CD1c-positive myeloid dendritic cell (primary cell): Measurements from ENCODE around the gene SMTNL2.
"Not testable (repeated sequence)": the region's sequence is repeated elsewhere in the genome, so short reads cannot be mapped to it uniquely, and the experiment has no call there.

ENCODE experiments used
- DNase-seq: peaks from one replicate; pipeline ENCODE4 v3.0.0-alpha.2; 2016; ENCODE audit errors: extremely low spot score

The SMTNL2 gene

DNA sequence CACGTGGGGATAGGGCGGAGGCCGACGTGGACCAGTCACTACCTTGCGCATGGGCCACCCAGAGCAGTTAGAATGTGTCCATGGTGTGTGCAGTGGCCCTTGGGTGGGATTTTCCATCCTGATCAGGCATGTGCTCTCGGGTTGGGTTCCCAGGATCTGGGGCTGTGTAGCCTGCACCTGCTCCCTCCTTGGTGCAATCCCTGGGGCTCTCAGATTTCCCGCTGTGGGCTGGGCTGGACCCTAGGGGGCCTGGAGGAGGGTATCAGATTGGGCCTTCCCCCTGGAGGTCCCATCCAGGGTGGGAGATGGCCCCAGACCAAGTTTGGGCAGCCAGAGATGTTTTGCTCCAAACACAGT, 1.3 kb downstream of the SMTNL2 start:
- DNase-seq, result no peak

DNA sequence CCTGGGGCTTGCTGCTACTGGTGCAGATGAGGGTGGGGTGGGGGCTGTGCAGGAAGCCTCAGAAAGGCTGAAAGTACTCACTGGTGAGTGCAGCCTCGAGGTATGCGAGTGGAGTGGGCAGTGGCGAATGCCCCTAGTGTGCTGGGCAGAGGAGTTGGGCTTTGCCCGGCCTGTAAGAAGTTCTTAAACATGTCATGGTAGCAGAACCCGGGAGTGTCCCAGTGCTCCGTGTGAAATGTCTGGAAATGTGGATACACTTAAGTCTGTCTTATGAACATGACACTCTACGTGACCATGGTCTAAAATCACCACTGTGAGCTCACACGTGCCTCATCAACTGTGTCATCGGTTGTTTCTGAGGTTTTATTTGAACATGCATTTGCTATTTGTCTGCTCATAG, 1.7 kb downstream of the SMTNL2 start:
- DNase-seq, result no peak

DNA sequence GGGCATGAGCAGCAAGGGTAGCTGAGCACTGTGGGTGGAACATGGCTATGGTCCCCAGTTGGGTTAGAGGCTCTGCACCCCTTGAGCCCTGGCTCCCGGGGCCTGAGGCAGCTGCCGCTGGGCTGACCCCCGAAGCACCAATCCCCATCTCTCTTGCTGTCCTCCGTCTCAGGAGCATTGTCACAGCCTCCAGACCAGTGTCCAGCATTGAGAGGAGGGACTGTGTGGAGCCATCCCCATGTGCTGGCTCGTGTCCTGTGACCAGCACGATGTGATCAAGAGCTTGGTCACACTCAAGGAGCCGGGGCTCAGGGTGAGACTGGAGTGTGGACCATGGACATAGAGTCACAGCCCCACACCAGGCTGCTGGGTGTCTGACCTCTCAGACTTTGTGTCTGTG, 2.9 kb downstream of the SMTNL2 start:
- no peak for DNase-seq

DNA sequence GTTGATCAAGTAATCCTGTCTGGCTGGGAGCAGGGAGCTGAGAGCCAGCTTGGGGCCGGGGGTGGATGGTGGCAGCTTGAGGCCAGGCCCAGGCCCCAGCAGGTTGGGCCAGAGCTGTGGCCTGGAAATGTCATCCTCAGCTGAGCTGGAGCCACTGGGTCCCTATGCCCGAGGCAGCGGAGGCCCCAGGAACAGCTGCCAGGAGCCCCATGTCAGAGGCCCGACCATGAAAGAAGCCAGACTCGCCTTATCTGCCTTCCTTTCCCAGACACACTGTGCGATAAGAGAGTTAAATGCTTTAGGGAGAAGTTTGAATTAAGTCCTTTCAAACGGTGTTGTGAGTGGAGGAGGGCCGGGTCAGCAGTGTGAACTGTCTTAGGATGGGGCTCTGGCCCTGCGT, 3.5 kb downstream of the SMTNL2 start:
- DNase-seq, result no peak

DNA sequence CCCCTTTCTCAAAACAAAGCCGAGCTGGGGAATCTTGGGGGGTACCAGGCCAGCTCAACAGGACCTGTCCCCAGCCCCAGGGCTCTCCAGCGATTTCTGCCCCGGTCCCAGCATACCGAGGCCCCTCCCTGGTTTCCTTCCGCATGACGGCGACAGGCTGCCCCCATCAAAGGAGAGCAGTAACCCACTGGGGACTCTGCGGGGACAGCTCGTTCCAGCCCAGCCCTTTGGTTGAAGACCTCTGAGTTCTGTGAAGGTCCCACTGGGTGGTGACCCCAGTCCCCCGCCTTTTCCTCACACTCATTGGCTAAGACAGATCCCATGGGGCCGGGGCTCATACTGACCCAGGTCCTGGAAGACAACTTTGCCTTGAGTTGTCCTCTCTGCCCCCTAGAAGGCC, 4.1 kb downstream of the SMTNL2 start:
- no peak for DNase-seq

DNA sequence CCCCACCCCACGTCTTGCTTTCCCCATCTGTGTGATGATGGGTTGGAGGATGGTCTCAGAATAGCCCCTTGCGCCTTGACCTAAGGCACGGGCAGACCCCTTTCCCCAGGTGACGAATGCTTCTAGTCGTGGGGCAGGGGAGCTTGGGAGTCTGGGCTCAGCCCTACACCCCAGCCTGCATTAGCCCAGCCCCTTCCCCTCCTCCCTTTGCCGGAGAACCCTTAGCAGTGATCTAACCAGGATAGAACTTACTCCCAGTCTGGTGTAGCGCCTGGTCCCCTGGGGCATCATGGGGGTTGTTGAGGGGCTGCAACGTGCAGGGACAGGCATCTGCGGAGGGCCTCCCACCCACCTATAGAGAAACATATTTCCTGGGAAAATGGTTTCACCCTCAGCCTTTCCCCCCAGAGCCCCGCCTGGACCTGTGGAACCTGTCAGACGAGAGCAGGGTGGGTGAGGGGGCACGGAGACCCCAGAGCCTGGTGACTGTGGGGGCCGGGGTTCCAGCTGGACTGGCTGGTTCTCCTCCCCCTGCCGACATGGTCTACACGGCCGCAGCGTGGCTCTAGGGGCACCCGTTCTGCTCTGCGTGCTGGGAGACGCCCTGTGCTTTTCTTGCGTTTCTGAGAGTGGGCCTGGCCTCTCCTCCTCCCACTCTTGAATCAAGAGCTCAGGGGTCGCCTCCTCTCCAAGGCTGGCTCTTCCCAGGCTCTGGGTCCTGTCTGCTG, 4.7 kb downstream of the SMTNL2 start:
- no peak for DNase-seq

DNA sequence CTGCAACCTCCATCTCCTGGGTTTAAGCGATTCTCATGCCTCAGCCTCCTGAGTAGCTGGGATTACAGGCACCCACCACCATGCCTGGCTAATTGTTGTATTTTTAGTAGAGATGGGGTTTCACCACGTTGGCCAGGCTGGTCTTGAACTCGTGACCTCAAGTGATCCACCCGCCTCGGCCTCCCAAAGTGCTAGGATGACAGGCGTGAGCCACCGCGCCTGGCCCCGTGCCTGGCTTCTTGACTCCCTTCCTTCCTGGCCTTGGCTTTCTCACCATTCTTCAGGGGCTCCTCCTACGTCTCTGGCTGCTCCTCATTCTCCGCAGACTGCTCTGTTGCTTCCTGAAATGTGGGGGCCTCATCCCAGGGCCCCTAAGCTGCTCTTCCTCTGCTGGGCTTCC, 5.7 kb downstream of the SMTNL2 start:
- DNase-seq, result not testable (repeated sequence)

DNA sequence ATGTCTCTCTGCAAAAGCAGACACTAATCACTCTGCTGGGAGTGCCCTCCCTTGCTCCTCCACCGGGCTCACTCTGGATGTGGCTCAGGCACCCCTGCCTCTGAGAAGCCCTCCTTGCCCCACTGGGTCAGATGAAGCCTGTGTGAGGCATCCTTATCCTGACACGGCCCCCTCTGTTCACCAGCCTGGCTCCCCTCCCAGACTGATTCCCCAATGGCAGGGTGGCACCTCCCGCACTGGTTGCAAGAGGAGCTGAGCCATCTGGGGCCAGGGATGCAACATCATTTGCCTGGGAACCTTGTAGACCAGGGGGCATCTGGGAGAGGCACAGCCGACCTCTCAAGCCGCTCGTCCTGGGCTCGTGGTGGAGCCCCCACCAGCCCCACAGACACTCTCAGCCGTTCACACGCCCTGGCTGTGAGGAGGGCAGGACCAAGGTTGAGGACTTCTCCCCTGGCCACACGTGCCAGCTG, 6.7 kb downstream of the SMTNL2 start:
- no peak for DNase-seq

DNA sequence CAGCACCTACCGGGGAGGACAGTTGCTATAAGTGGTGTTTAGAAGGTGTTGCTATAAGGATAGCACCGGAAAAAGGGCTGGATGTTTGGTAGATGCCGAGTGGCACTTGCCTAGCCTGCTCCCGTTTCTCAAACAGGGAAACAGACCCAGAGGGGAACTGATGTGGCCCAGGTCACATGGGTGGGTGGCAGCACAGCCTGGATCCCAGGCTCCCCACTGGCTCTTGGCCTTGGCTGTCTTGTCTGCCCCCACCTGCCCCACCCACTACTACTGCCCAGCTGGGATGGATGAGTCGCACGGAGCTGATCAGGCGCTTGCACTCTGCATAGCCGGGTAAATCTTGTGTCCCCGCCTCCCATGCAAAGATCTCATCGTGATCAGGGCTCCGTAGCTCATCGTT, 7.2 kb downstream of the SMTNL2 start:
- peak; percentile 81 for DNase-seq

DNA sequence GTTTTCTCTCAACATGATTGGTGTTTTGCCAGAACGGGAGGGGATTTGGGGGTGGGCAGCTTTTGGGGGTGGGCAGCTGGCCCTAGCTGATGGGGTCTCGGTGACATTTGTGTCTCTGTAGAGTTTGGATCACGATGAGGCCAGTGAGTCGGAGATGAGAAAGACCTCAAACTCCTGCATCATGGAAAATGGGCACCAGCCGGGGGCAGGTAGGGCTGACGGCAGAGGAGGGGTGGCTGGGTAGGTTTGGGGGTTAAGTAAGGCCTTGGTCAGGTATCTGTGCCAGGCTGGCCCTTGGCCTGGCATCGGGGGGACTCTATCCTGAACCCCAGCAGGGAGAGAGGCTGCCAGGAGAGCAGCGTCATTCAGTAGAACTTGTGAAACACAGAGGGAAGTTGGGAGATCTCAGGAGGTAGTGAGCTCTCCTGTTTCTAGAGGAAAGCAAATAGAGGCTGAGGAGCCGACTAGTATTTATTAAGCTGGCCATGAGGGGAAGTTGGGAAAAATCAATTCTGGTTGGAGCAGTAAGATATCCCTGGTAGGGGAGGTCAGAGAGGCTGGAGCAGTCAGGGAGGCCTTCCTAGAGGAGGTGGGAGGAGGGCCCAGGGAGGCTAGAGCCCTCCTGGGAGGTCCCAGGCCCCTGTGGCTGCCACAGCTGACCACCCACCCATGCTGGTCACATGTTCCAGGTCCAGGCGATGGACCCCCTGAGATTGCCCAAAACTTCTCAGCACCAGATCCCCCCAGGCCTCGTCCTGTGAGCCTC, 8.1 kb downstream of the SMTNL2 start:
- no peak for DNase-seq

DNA sequence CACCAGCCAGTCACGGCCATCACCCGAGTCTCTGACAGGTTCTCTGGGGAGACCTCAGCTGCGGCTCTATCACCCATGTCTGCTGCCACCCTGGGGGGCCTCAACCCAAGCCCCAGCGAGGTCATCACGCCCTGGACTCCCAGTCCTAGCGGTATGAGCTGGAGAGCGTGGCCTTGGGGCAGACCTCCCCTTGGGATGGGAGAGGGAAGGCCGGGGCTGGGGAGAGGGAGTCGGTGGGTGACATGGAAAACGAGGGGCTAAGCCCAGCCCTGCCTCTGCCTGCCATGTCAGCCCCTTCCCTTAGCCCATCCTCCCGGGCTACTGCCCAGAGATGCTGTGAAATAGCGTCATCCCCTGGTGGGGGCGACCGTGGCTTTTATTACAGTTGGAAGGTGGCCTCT, 8.7 kb downstream of the SMTNL2 start:
- DNase-seq, result no peak

DNA sequence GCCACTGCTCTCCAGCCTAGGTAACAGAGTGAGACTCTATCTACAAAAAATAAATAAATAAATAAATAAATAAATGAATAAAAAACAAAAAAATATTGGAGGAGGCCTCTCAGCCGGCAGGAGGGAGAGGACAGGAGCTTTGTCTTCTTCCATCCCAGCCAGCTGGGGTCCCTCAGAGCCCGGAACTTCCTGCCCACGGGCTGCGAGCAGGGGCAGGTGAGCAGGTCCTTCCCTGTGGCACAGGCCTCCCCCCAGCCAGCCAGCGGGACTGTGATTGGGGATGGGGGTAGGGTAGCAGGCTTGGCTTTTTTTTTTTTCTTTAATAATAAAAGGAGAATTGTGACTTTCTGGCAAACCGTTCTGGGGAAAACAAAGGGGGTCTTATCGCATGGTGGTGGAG, 10.1 kb downstream of the SMTNL2 start:
- DNase-seq, result no peak

DNA sequence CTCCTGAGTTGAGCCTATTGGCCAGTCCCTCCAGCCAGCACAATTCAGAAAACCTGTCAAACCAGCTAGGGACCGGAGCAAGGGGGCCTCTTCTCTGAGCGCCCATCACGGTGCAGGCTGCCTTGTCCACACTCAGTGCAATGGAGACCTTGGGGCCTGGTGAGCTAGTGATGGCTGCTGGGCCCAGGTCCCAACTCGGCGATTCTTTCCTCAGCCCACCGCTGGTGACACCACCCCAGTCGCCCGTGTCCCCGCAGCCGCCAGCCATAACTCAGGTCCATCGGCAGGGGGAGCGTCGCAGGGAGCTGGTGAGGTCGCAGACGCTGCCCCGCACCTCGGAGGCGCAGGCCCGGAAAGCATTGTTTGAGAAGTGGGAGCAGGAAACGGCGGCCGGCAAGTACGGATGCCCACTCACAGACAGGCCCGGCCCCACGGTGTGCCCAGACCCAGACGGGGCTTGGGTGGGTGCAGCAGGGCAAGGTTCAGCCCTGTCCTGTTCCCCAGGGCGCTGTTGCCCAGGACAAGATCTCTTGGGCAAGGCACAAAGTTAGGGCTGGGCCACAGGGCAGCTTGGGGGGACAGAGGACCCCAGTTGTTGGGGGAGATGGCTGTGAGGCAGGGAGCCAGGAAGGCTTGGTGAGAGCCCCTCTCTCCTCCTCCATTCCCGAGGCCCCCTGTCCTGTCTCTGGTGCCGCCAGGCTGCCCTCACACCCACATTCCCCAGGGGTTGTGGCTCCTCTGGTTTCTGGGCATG, 10.8 kb downstream of the SMTNL2 start:
- DNase-seq, result peak; percentile 49

DNA sequence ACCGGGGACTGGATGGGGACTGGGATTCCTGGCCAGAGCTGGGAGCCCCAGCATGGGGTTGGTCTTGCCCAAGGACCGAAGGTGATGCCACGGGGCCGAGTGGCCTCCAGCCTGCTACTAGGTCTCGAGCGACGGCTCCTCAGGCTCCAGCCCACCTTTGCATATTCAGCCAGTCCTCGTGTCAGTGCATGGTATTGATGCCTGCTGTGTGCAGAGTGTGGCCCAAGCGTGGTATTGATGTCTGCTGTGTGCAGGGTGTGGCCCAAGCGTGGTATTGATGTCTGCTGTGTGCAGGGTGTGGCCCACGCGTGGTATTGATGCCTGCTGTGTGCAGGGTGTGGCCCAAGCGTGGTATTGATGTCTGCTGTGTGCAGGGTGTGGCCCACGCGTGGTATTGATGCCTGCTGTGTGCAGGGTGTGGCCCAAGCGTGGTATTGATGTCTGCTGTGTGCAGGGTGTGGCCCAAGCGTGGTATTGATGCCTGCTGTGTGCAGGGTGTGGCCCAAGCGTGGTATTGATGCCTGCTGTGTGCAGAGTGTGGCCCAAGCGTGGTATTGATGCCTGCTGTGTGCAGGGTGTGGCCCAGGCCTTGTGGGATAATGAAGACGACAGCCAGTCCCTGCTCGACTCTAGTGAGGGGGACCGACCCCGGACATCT, 11.5 kb downstream of the SMTNL2 start:
- DNase-seq, result not testable (repeated sequence)

DNA sequence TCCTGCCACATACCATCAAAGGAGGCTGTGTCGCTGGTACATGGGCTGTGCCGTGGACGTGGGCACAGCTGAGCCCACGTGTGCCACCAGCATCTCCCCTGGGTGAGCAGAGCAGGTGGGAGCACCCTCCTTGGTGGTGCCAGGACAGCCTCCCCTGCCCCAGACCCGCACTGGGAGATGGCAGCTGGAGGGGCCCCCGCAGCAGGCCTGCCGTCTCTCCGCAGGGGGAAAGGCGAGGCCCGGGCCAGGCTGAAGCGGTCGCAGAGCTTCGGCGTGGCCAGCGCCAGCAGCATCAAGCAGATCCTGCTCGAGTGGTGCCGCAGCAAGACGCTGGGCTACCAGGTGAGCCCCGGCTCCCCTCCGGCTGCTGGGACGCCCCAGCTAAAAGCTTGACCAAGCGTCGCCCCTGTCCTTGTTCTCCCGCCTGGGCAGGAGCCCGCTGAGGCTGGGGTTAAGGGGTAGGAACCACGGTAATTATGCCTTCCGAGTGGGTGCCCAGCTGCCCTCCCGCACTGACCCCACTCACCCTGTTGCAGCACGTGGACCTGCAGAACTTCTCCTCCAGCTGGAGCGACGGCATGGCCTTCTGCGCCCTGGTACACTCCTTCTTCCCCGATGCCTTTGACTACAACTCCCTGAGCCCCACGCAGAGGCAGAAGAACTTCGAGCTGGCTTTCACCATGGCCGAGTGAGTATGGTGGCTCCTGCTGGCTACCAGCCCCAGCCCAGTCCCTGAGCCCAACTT, 12.5 kb downstream of the SMTNL2 start:
- no peak for DNase-seq

DNA sequence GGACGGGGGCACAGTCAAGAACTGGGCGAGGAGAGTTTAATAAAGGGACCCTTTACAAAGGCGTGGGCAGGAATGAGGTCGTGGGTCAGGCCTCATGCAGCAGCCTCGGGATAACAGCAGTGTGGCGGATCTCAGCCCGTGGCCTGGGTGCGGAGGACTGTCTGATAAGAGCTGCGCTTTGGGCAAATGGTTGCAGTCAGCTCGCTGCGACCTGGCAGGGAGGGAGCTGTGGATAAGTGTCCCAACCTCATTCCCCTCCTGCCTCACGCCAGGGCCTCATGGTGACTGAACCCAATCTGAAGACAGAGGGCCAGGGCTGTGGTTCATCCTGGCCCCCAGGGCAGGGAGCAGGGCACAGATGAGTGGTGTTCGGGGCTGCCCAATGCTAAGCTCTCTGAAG, 13.6 kb downstream of the SMTNL2 start:
- DNase-seq, result no peak

DNA sequence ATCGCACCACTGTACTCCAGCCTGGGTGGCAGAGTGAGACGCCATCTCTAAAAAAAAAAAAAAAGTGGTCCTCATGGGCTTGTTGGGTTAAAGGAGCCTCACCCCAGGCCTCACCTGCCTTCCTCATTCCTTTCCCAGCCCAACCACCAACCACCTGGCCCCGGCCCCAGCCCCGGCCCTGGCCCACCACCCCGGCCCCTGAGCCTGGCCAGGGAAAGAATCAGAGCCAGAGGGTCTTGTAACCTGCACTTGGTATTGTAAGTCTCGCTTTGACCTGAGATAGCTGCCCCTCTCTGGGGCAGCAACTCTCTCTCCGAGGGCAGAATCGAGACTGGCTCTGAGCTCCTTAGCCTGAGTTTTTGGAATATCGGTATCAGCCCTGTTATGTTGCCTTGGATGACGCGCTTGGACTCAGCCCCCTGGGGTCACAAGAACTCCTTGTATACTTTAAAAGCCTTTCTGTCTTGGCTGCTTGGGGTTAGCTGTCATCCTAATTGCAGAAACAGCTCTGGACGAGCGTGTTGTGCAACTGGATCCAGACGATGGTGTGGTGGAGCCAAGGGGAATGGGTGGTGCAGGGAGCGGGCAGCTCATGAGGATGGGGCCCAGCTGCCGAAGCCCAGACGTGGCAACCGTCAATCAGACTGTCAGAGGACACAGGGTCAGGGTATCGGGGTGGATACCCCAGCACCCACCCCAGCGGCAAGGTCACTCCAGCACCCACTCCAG, 14.6 kb downstream of the SMTNL2 start:
- no peak for DNase-seq

DNA sequence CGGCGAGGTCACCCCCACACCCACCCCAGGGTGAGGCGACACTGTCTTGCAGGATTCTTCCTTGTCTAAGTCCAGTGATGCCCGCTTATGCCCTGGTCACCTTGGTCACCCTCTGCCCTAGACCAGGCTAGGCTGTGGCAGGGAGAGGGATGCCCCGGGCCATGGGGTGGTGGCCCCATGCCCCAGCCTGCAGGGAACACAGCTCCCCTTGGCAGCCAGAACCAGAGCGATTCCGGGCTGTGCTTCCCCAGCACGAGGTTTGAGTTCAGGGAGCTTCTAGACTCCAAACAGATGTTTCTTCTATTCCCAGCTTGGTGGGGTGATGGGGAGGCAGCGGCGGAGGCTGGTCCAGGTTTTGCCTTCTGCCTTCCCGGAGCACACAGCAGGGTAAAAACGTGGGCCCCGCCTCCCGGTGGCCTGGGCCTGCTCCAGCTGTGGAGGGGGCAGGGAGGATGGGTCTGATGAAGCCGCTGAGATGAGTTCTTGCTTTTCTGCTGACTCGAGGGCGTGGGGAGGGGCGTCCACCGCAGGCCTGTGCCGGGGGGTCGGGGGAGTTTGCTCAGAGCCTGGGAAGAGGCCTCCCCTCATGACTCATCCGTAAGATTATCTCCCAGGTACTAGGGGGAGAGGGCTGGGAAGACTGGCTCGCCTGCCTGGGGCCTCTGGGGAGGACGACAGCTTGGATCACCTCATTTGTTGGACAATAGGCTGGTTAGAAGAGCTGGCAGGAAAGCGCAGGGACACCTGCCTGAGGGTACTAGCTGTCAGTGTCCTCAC, 15.4 kb downstream of the SMTNL2 start:
- no peak for DNase-seq

DNA sequence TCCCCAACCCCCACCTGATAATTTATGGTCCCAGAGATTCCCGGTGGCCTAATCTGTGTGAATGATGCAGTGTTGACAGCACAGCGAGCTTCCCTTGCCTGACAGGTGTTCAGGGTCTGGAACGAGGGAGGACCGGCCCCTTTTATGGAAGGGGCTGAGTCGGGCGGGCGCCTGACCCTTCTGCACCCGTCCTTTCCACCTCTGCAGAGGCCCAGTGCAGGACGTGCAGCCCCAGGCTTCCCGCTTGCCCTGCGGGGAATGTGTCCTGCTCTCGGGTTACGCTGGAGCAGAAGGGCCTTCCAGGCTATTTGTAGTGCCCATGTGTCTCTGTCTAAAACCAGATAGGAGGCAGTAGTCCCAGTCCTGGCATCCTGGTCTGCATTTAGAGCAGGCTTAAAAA, 16.2 kb downstream of the SMTNL2 start:
- no peak for DNase-seq

DNA sequence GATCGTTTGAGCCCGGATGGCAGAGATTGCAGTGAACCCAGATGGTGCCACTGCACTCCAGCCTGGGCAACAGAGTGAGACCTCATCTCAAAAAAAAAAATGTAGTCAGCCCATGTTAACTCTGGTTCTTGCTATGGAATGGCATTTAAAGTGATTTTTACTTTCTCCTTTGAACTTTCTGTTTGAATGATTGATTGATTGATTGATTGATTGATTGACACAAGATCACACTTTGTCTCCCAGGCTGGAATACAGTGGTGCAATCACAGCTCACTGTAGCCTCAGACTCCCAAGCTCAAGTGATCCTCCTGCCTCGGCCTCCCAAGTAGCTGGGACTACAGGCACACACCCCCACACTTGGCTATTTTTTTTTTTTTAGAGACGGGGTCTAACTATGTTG, 17.0 kb downstream of the SMTNL2 start:
- no peak for DNase-seq
